GM19395 (cell line): Measurements from ENCODE around the gene BCKDHB.
"Not testable (repeated sequence)": the region's sequence is repeated elsewhere in the genome, so short reads cannot be mapped to it uniquely, and the experiment has no call there.

Experiments used
- ATAC-seq: cut with Tn5 transposase; IDR thresholded peaks from one replicate; pipeline ENCODE4 v1.9.1; 2021; ENCODE audit warnings: mild to moderate bottlenecking, moderate library complexity; ENCODE audit not compliant: unreplicated experiment

Gene BCKDHB

DNA sequence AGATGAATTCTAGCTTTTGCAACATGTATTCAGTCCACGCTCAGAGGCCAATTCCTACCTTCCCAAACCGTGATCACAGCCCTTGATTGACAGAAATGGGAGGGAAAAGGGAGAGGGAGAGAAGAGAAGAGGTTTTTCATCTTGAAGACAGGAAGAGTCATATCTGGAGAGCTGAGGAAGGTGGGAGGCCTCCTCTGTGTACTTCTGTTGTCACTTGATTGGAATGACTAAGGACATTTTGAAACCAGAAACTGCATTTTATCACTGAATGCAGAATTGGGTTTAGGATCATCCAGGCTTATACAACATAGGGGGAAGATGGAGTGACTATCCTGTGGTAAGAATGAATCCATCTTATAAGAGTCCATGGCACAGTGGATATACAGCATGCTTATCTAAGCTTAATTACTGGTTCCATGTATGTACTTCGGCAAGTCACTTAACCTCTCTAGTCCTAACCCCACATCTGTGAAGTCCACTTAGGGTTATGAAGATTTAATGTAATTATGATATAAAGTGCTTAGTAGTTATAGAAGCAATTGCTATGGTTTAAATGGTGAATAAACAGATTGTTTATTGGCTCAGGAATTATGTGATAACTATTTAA is 144.0 kb downstream of the BCKDHB start:
- no peak for ATAC-seq

DNA sequence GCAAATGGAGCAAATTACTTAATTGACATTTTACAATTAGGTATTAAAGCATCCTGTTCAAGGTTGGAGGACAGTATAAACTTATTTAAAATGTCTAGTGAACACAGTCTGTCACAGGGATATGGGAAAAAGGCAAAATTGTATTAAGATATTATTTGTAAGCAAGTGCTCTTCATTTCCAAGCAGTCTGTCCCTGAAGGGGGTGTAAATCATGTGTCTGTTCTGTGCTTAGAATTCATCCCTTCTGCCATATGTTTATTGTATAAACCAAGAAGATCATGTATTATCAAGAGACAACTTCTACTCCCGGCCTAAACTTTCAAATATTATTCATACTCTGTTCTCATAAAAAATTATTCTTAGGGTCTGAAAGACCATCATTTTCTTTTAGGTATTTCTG is 144.8 kb downstream of the BCKDHB start:
- ATAC-seq, result no peak

DNA sequence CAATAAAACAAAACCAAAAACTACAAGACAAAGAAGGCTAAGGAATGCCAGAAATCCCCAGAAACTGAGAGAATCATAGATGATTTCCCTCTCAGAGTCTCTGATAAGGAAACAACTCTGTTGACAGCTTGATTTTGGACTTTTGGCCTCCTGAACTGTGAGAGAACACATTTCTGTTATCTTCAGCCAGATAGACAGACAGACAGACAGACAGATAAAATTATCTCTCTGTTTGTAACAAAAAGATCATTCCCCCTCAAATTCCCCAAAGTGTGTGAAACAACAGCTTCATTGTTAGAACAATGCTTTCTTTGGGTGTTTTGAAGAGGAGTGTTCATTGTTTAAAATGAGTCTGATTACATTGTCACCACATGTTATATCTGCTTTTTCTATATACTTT is 148.2 kb downstream of the BCKDHB start:
- ATAC-seq, result no peak

DNA sequence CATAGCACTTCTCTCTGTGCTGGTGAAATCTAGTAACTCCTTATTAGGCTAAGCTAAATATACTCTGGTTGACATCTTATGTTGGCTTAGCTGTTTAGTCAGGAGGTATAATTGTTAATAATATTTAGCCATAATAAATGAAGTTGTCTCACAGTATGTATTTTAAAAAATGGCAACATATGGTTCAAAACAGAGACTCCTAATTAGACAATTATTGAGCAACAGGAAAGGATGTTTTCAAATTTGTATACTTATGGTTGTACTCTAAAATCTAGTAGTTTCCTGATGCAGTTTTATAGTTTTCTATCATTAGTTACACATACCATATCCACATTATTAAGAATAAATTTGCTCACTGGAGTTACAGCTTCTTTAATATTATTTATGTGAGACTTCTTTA is 150.2 kb downstream of the BCKDHB start:
- ATAC-seq, result no peak

DNA sequence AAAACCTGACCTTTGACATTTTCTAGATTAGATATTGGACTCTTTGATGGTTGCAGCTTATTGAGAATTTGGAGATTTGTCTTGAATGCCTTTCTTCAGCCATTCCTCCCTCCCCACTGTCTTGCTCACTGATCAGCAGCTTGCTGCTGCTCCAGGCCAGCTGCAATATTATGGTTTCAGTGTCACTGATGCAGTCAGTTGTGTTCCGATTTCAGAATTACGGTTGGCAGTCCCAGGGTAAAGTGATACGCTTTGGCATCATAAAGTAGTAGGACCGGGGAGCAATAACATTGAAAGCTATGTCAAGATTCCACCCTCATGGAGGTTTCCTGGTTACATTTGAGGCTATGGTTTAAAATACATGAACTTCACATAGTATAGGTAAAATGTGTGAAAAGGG is 152.6 kb downstream of the BCKDHB start:
- ATAC-seq, result no peak

DNA sequence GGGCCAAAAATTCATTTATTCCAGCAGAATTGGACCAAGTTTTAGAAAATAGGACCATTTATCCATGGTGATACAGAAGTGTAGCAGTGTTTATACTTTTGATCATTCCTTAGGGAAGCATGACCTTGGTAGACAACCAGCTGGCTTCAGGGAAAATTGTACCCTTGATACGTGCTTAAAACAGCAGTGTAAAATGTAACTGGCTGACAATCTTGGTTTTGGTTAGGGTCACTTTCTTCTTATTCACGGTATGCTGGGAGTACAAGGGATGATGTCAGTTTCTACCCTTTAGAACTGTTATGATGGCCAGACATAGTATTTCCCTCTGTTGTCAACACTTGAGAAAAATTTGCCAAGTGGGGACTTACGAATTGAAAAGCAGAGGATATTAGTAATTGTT is 157.1 kb downstream of the BCKDHB start:
- ATAC-seq, result no peak

DNA sequence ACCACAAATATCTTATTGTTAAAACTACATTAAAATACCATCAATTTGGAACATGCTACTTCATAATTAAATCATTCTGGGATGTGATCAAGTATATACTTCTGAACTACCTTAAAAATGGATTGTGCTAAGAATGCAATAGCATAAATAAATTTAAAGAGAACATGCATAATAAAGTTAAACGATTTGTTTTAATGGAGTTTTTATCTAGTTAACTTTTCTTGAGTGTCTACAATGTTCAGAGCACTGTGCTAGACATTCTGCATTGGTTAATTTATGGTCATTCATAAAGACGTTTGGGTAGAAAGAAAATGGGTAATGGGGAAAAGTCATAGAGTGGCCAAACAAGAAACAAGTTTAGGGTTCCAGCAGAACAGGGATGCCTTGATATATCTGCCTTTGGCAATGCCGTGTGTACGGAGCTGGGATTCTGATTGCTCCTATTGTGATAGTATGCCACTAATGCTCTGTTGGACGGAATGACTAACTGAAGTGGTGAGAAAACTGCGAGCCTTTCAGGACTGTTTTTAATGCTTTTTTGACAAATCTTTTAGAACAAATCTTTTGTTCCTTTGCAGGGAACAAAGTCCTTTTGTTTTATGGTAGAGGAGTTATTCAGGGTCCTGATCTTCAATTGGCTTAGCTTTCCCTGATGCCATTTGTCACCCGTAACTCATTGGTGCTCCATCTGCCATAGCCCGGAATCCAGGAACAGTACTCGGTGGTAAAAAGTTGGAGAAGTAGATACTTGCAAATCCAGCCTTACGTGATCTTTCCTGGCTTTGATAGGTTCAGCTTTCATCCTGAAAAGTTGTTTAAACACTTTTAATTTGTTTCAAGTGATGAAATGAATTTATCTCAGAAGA is 162.6 kb downstream of the BCKDHB start:
- no peak for ATAC-seq

DNA sequence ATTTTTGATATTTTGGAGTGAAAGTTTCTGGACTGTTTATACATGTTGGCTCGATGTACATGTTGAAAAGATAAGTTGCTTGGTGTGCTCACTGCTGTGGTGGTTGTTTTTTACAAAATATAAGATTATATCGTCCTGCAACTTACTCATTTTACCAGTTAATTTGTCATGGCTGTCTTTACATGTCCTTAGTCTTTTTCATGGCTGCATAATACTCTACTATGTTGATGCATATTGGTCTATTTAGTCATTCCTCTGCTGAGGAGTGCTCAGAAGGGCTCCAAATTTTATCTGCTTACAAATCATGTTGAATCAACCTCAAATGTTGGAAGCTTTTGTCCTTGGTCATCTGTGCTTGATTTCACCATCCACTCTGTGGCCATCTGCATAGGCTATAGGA is 164.6 kb downstream of the BCKDHB start:
- no peak for ATAC-seq

DNA sequence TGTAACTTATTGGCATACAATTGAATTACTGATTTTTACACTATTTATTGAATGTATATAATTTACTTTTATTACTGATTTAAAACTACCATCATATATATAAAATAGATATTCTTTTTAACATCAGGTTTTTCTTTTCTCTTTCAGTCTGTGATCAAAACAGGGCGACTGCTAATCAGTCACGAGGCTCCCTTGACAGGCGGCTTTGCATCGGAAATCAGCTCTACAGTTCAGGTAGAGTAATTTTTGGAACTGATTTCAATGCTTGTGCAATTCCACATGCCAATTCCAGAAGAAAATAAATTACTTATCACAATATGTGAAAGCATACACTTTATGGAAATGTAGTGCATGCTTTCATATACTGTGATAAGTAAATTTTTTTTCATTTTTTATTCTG is 166.5 kb downstream of the BCKDHB start:
- ATAC-seq, result no peak

DNA sequence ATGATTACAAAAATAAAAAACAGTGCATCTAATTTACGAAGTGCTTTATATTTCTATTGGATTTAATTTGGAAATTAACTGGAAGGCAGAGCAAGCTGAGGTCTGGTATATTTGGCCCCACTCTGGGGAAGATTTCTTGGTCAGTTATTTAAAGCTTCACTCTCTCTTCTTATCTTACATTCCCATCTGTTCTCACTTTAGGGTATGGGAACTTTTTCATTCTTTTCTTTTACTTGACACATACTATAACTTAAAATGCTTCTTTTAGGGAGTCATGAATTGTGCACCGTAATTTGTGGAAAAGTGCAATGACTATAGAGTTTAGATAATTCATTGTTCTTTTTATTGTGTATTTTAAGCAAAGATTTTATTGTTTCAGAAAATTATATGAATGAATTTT is 170.4 kb downstream of the BCKDHB start:
- ATAC-seq, result no peak

DNA sequence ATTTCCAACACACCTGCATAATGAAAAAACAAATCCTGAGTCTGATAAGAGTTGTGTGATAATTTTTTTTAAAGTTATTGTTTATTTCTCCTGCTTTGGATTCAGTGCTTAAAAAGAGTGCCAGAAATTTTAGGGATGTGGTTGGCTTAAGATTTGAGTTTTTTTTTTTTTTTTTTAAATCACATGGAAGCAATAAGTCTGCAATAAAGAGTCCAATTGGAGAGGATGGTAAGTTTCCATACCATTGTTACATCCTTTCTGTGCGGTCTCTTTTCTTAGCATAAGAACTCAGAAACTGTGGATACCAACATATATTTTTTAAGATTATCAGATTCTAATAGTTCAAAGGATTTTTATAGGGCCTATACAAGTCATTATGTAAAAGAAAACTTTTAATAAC is 171.0 kb downstream of the BCKDHB start:
- no peak for ATAC-seq

DNA sequence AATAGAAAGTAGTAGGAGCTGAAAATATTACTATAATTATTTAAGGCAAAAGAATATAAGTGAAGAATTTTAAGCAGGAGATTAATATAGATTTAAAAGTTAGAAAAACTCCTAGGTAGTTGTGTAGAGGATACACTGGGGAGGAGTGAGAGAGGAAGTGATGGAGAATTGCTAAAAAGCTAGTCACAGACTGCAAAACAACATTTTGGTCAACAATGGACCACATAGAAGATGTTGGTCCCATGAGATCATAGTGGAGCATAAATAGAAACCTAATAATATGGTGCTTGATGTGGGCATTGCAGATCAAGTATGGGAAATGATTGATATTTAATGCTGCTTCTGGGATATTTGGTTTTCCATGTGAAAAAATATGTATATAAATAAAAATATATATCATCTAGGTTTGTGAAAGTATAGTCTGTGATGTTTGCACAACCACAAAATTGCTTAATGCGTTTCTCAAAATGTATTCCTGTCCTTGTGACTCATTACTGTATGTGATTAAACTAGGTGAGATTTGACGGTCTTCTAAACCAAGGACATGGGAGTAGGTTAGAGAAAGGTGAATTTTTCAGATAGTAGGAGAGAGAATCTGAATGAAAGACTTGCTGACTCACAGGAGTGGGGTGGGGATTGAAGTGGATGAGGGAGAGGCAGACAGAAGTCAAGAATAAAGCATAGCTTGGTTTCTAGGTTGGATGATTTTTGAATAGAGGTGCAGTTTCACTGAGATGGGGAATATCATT is 174.0 kb downstream of the BCKDHB start:
- ATAC-seq, result peak; percentile 63

DNA sequence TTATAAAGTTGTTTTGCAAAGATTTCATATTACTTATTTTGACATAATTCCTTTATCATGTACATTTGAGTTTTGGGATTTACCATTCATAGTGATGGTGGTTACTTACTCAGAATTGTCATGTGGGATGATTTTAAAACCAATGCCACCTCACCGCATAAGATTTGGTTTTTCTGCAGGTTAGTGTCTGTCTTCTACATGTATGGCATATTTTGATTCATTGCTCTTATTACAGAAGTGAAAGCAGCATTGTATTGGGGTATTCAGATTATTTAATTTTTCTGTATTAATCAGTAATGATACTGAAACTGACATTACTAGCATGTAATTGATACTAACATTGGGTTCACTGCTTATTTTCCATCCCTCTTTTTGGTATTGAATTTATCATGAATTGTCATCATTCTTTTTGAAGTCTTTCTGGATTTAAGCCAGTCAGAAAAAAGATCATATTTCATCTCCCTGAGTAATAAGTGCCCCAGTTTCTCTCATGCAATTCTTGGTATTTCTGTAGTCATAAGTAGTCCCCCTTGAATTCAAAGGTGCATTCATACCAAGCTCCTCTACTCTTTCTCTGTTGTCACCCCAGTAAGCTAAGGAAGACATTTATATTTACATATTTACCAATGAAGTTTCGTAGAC is 176.6 kb downstream of the BCKDHB start:
- no peak for ATAC-seq

DNA sequence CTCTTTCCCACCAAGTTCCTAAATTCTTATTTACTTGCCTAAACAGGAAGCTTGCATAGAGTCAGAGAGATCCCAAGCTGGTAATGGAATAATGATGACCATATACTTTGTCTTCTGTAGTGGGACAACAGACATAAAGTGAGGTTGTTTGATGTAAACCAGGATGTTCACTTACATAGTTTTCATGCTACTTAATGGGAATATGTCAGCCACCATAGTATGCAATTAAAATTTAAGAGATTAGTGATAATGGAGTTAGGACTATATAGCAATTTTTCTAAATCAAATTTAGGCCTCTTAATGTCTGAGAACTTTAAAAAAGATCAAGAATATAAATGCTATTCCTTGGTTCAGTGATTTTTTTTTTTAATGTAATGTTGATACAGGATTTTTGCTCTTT is 180.6 kb downstream of the BCKDHB start:
- ATAC-seq, result no peak

DNA sequence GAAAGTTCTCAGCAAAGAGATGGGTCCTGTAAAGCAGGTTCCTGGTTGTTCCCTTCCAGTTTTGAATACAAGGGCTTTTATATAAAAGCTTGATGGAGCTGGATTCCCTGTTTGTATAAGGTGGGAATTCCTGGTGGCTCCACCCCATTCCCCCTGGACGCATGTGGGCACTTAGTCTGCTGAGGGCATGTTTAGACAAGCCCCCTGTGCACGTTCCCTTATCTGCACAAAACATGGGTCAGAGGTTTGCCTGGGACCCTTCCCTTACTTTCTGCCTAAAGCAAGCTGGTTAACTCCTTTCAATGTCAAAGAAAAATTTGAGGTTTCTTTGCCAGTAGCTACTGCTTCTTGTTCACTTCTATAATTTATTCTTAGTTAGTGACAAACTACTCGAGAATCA is 181.1 kb downstream of the BCKDHB start:
- ATAC-seq, result no peak

DNA sequence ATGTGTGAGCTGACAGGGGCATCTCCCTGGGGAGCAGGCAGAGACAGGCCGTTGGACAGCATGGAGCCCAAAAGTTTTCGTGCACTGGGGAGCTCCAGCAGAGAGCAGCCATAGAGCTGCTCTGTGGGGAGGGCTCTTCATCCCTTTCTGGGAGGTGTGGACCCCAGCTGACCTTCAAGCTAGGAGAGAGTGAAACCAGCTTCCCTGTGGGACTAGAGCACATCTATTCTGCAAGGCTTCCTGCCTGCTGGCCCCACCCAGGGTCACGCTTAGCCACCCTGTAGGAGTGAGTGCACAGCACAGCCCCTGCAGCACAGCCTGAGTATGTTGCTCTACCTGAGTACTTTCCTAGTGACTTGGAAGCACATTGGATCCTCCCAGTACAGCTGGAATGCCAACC is 183.3 kb downstream of the BCKDHB start:
- no peak for ATAC-seq

DNA sequence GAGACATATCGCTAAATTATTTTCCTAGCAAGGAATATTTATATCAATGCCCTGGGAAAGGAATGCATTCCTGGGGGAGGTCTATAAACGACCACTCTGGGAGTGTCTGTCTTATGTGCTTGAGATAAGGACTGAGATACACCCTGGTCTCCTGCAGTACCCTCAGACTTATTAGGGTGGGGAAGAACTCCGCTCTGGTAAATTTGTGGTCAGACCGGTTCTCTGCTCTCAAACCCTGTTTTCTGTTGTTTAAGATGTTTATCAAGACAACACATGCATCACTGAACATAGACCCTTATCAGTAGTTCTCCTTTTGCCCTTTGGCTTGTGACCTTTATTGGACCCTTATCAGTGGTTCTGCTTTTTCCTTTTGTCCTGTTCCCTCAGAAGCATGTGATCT is 188.1 kb downstream of the BCKDHB start:
- ATAC-seq, result not testable (repeated sequence)

DNA sequence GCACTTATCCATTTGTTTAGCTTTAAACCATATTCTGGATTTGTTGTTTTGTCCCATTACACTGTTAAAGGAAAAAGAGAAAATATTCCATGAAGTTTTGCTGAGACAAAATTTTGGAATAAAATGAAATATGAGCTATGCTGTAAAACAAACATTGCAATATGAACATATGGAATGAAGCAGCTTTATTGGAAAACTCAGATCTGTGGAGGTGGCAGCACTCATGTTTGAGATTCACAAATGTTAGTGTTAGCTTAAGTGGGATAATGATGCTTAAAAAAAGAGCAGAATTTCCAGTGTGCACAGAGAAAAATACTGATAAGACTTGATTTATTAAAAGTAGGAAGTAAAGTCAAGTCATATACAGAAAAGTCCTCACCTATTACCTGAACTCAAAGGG is 196.2 kb downstream of the BCKDHB start:
- ATAC-seq, result no peak

DNA sequence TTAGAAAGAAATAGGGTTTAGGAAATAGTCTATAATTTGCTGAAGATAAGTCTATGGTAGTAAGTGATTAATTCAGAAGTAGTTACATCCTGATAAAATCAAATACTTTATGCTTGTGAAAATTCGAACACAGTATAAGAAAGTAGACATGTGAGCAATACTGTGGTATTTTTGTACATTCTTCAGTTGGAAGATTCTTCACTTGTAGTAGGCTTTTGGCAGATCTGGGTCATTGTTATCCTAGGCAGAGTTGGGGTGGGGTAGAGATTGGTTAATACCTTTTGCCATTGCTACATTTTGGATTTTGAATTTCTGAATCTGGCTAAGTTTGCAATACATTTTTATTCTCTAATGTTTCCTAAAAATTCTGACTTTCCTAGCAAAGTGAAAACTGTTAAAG is 197.5 kb downstream of the BCKDHB start:
- no peak for ATAC-seq

DNA sequence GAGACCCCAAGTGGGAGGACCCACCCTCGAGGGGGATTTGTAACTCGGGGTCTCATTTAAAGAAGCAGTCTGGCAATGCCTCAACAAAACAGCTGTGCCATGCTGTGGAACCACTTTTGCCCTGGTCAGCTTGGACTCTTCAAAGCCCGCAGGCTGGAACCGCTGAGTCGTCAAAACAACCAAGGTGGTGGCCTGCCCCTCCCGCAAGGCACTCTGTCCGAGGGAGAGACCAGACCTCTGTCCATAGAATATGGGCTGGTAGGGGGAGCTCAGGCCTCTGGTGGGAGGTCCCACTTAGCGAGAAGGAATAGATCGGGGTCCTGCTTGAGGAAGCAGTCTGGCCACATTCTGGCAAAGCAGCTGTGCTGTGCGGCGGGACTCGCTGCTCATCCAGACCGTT is 208.1 kb downstream of the BCKDHB start:
- no peak for ATAC-seq

DNA sequence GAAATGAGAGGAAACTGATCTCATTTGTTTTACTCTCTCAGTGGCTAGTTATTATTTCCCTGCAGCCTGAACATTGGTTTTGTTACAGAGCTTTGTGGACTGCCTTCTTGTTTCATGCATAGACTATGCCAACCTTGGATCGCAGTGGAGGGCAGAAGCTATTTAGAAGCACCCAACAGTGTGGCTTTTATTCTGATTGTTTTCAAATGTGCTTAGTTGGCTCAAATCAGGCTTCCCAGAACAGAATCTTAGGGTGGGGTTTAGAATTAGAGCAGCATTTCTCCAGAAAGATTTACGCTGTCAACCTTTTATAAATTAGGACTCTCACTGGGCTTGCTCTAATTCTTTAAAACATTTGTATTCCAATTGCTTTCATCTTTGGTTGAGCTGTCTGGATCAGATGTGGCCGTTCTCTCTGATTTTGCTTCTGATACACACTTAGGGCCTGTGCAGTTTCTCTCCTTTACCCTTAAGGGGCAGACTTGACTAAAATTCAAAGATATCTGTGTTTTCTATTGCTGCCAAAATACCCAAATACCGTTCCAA is 210.3 kb downstream of the BCKDHB start:
- no peak for ATAC-seq
